ENCODE data around the gene TICAM2. TPM values are rescaled to one million over a fixed set of nuclear protein-coding genes. Genes with fewer than 3 reads are reported as not detected.
A peak's percentile ranks its signal among the peaks of the same experiment; 100 is the strongest.

The TICAM2 gene
- total RNA-seq, 1 donor from 2014 or later, result 6.9 TPM

DNA sequence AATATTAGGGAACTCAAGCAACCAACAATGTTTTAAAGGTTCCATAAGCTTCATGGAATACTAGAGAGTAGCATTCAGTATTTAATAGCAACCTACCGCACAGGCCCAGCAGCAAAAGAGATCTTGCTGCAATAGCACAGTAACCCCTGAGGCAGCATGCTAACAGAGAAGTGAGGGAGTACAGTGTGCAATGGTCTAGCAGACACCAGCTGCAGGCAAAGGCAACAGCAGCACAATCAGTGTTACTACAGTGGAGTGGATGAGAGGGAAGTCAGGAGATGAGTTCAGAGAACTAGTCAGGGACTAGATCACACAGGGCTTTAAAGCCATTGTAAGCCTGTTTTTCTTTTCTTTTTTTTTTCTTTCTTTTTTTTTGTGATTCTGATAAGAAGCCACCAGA is 2.8 kb downstream of the TICAM2 start:
- no peak for DNase-seq
- intact Hi-C loops (cut with DNase I), result no loop called here
- peak; percentile 69 for ATAC-seq
- H3K36me3 ChIP-seq, result no peaks in the 10 kb centered on the region
- no peak overlapping the region for H3K4me3 ChIP-seq
- no peaks in the 10 kb centered on the region for H3K27me3 ChIP-seq
- H3K27ac ChIP-seq, result no peak overlapping the region
- TF ChIP-seq, protein P1, sequence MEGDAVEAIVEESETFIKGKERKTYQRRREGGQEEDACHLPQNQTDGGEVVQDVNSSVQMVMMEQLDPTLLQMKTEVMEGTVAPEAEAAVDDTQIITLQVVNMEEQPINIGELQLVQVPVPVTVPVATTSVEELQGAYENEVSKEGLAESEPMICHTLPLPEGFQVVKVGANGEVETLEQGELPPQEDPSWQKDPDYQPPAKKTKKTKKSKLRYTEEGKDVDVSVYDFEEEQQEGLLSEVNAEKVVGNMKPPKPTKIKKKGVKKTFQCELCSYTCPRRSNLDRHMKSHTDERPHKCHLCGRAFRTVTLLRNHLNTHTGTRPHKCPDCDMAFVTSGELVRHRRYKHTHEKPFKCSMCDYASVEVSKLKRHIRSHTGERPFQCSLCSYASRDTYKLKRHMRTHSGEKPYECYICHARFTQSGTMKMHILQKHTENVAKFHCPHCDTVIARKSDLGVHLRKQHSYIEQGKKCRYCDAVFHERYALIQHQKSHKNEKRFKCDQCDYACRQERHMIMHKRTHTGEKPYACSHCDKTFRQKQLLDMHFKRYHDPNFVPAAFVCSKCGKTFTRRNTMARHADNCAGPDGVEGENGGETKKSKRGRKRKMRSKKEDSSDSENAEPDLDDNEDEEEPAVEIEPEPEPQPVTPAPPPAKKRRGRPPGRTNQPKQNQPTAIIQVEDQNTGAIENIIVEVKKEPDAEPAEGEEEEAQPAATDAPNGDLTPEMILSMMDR (IDR thresholded peaks at IDR 0.05), result no peak
- no peaks in the 10 kb centered on the region for H3K9me3 ChIP-seq
- peaks cover 33% of the 10 kb centered on the region for H3K4me1 ChIP-seq

GRCh38 chr5:115594128-115595047 is 7.9 kb downstream of the TICAM2 start:
- H3K4me3 ChIP-seq, result no peak overlapping the region
- no peaks in the 10 kb centered on the region for H3K9me3 ChIP-seq
- DNase-seq (no peak), ATAC-seq (no peak)
- H3K27ac ChIP-seq, result no peak overlapping the region
- H3K27me3 ChIP-seq, result no peaks in the 10 kb centered on the region
- intact Hi-C loops (cut with DNase I), result no loop called here
- TF ChIP-seq, protein P1 (IDR thresholded peaks at IDR 0.05), result no peak
- H3K4me1 ChIP-seq, result peaks cover 7% of the 10 kb centered on the region
- H3K36me3 ChIP-seq, result no peaks in the 10 kb centered on the region

DNA sequence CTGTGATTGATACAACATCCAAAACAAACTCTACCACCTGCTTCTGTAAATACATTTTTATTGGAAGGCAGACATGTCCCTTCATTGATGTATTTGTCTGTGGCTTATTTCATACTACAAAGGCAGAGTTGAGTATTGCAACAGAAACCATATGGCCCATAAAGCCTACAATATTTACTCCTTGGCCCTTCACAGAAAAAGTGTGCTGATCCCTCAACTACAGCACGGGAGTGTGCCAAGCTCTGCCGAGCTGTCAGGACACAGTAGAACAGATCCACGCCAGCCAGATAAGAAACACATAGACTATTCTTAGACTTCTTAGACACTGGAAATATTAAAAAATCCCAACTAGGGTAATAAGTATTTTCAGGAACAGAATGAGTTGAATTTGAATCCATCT is 13.2 kb downstream of the TICAM2 start:
- no peak overlapping the region for H3K27ac ChIP-seq
- H3K27me3 ChIP-seq, result no peaks in the 10 kb centered on the region
- no peak for ATAC-seq
- no peaks in the 10 kb centered on the region for H3K4me1 ChIP-seq
- TF ChIP-seq, protein P1 (IDR thresholded peaks at IDR 0.05), result no peak
- no peak overlapping the region for H3K4me3 ChIP-seq
- H3K36me3 ChIP-seq, result no peaks in the 10 kb centered on the region
- DNase-seq, result no peak
- intact Hi-C loops (cut with DNase I), result no loop called here
- H3K9me3 ChIP-seq, result no peaks in the 10 kb centered on the region

- TF ChIP-seq, protein P1 (IDR thresholded peaks at IDR 0.05), result no peak
- DNase-seq (no peak), ATAC-seq (no peak)
- Histone ChIP-seq H3K36me3 (no peaks in the 10 kb centered on the region), H3K4me3 (no peak overlapping the region), H3K27ac (no peak overlapping the region), H3K4me1 (no peaks in the 10 kb centered on the region), H3K9me3 (no peaks in the 10 kb centered on the region), H3K27me3 (no peaks in the 10 kb centered on the region)
- intact Hi-C loops (cut with DNase I), result no loop called here
Measured at GRCh38 chr5:115588640-115589039, 13.6 kb downstream of the TICAM2 start.

DNA sequence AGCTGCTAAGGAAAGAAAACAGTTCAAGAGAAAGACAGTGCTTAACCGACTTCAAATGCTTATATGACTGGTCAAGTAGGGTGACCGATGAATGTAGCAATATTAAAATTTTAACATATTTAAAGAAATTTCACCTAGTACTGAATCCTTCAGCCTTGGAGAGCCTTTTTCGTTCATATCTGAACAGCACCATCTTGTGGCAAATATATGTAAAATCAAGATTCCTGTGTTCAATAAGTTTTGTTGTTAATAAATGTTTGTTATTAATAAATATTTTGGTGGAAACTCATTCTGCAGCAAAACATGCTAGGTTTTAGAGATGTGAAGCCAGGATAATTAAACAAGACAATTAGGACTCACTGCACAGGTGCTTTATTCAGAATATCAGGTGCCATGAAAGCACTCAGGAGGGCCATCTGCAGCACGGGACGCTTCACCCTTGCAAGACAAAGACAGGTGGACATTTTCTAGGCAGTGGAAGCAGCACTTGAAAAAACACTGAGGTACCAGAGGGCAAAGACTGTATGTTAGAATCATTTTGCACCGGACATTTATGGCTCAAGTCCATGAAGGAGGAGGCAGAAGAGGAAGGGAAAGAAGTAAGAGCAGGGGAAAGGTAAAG is 15.6 kb downstream of the TICAM2 start:
- Histone ChIP-seq H3K27ac (no peak overlapping the region), H3K4me1 (no peaks in the 10 kb centered on the region), H3K9me3 (no peaks in the 10 kb centered on the region), H3K4me3 (no peak overlapping the region), H3K27me3 (no peaks in the 10 kb centered on the region), H3K36me3 (no peaks in the 10 kb centered on the region)
- no peak for DNase-seq
- TF ChIP-seq, protein P1 (IDR thresholded peaks at IDR 0.05), result peak; percentile 61
- peak; percentile 52 for ATAC-seq
- intact Hi-C loops (cut with DNase I), result no loop called here

Data from upper lobe of right lung (tissue), 1 donor.